Bronchial epithelial cell (primary cell): ENCODE data around the gene CD180. TPM values are rescaled to one million over a fixed set of nuclear protein-coding genes. Genes with fewer than 3 reads are reported as not detected.

Source experiments
- DNase-seq: peaks from one replicate; pipeline ENCODE4 v3.0.0-alpha.2; 2010; ENCODE audit warnings: low read depth
- FAIRE-seq: peaks from 2 replicates; lab custom pipeline; 2011; peaks lifted over from hg19 to GRCh38; lab: Jason Lieb, UNC
- H3K27me3 ChIP-seq: 2 replicates; pipeline ENCODE4 v1.5.1; 2011; ENCODE audit warnings: low read length; ENCODE audit not compliant: control insufficient read depth, insufficient read depth
- H3K36me3 ChIP-seq: 2 replicates; pipeline ENCODE4 v1.5.1; 2011; ENCODE audit warnings: low read length; ENCODE audit not compliant: control insufficient read depth, insufficient read depth
- H3K4me3 ChIP-seq: 2 replicates; pipeline ENCODE4 v1.5.1; 2011; ENCODE audit warnings: mild to moderate bottlenecking, low read depth, low read length, control low read depth
- CTCF ChIP-seq: IDR thresholded peaks from 2 replicates; pipeline ENCODE4 v1.5.1; 2011; ENCODE audit warnings: mild to moderate bottlenecking, moderate library complexity, low read length, control low read depth, inconsistent platforms; ENCODE audit not compliant: insufficient read depth, severe bottlenecking
- total RNA-seq: library from RNA; depleted of rRNA; stranded (reverse); fragments of >200 nt; gene quantifications from 2 replicates; pipeline ENCODE4 v1.2.1, GENCODE V29; 2014

Gene CD180
- total RNA-seq, 1 donor from 2014 or later, result not detected

- FAIRE-seq, result no peak
- TF ChIP-seq CTCF, result no peak
- no peaks in the 10 kb centered on the region for H3K36me3 ChIP-seq
Measured at GRCh38 chr5:67243349-67243748, 46.8 kb upstream of the CD180 start.

DNA sequence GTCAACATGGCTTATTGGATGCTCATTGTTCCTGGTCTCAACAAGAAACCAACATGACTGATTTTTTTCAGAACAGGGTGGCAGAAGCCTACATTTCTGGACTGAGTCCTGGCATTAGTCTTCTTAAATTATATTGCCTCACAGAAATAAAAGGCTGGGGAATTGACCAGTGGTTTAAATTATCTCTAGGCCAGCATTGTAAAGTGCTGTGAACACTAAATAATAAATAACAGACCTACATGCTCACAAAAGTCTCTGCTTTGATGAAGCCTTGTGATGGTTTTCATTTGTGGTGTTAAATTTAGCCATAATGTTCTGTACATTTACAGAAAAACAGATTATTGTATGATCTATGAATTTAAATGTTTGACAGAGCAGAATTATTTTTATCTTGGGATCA is 44.7 kb upstream of the CD180 start:
- no peaks in the 10 kb centered on the region for H3K27me3 ChIP-seq
- no peaks in the 10 kb centered on the region for H3K36me3 ChIP-seq
- TF ChIP-seq CTCF, result no peak
- no peak for DNase-seq
- no peak overlapping the region for H3K4me3 ChIP-seq
- no peak for FAIRE-seq

More at GRCh38 chr5:67243349-67243748, 46.8 kb upstream of the CD180 start:
- Histone ChIP-seq H3K4me3 (no peak overlapping the region), H3K27me3 (no peaks in the 10 kb centered on the region)
- DNase-seq, result no peak

DNA sequence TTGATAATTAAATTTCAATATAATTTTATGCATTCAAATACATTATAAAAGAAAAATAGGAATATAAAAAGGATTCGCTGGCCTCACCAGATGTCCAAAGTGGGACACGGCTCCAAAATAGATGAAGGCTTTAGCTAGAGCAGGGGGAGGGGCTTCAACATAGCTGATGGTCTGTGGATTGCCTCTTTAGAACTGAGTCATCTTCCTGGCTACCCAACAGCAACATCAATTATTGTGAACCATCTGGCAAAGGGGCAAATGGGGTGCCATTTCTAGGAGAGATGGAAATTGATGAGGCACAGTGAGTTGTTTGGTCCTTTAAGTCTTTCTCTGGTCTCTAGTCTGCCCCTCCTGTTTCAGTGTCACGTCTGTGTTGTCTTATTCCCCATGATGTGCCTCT is 44.2 kb upstream of the CD180 start:
- FAIRE-seq, result no peak
- H3K4me3 ChIP-seq, result no peak overlapping the region

GRCh38 chr5:67240065-67240464 is 43.5 kb upstream of the CD180 start:
- H3K4me3 ChIP-seq, result no peak overlapping the region
- DNase-seq (no peak), FAIRE-seq (no peak)
- H3K36me3 ChIP-seq, result no peaks in the 10 kb centered on the region
- no peaks in the 10 kb centered on the region for H3K27me3 ChIP-seq
- TF ChIP-seq CTCF, result no peak

More for the DNA sequence above, 44.2 kb upstream of the CD180 start:
- H3K27me3 ChIP-seq, result no peaks in the 10 kb centered on the region
- DNase-seq, result no peak
- H3K36me3 ChIP-seq, result no peaks in the 10 kb centered on the region
- no peak for TF ChIP-seq CTCF

DNA sequence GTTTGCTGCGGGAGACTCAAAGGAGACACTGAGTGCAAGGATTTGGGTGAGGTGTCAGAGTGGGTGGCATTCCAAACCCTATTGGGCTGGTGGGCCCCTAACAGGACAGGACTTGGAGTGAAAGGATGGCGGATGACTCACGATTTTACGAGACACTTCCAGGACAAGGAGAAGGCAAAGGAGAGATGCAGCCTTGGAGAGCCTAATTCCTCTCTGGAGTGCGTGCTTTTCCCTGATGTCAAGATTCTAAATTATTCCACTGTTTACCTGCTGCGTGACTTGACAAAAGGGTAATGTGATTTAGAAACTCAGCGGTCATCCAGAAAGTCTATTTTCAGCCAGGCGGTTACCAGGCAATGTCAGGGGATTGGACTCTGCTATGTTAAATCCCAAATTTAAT is 41.6 kb upstream of the CD180 start:
- no peaks in the 10 kb centered on the region for H3K27me3 ChIP-seq
- FAIRE-seq, result no peak
- no peak for TF ChIP-seq CTCF
- DNase-seq, result no peak
- H3K36me3 ChIP-seq, result no peaks in the 10 kb centered on the region
- no peak overlapping the region for H3K4me3 ChIP-seq

GRCh38 chr5:67235399-67236110 is 39.0 kb upstream of the CD180 start:
- no peaks in the 10 kb centered on the region for H3K36me3 ChIP-seq
- no peaks in the 10 kb centered on the region for H3K27me3 ChIP-seq
- DNase-seq, result no peak
- TF ChIP-seq CTCF, result no peak
- peak; percentile 28 for FAIRE-seq
- no peak overlapping the region for H3K4me3 ChIP-seq
